Ovary (tissue), 9 donors: ENCODE measurements around the gene SLC16A4. TPM values are rescaled to one million over a fixed set of nuclear protein-coding genes. Genes with fewer than 3 reads are reported as not detected.

Experiments used
- DNase-seq, 5 donors: peaks; one replicate each; pipeline ENCODE4 v3.0.0-alpha.2; 2019 to 2020
- H3K27ac ChIP-seq, 2 donors: fragments of 200-600 bp; one replicate each; pipeline versions ENCODE4 v1.5.1 to v1.8.0; 2019 to 2022
- H3K27me3 ChIP-seq: fragments of 200-600 bp; one replicate; pipeline ENCODE4 v1.8.0; 2022
- H3K36me3 ChIP-seq: fragments of 200-600 bp; sonication (generic); one replicate; pipeline ENCODE4 v1.5.1; 2019
- H3K4me1 ChIP-seq: one replicate; pipeline ENCODE4 v1.8.1; 2013; ENCODE audit warnings: mild to moderate bottlenecking, moderate library complexity; ENCODE audit not compliant: insufficient read depth
- H3K4me3 ChIP-seq: fragments of 200-600 bp; sonication (generic); one replicate; pipeline ENCODE4 v1.5.1; 2017
- H3K9me3 ChIP-seq, 2 donors: fragments of 200-600 bp in 1 of 2; sonication (generic) in 1 of 2; one replicate each; pipeline versions ENCODE4 v1.5.1 to v1.8.1; 2013 to 2019; ENCODE audit warnings: mild to moderate bottlenecking in 1 of 2, moderate library complexity in 1 of 2
- CTCF ChIP-seq, 3 donors: fragments of 450-650 bp in 2 of 3; fragments of 200-600 bp in 1 of 3; IDR thresholded peaks; one replicate each; pipeline versions ENCODE4 v1.5.1 to v1.8.0; 2016 to 2022; ENCODE audit warnings: antibody characterized with exemption in 3 of 3, mild to moderate bottlenecking in 1 of 3
- EP300 ChIP-seq: sonication (generic); formaldehyde crosslinking; IDR thresholded peaks from one replicate; pipeline ENCODE4 v1.6.1; 2017; ENCODE audit warnings: antibody characterized with exemption
- POLR2A ChIP-seq: fragments of 450-650 bp; IDR thresholded peaks from one replicate; pipeline ENCODE4 v1.6.1; 2017; ENCODE audit warnings: antibody characterized with exemption, mild to moderate bottlenecking, moderate library complexity
- WGBS, 3 donors: extraction: QIAGEN DNeasy Blood & Tissue Kit in 1 of 3; methylation state at CpG; one replicate each; pipeline versions ENCODE4 v1.1.5 to v1.1.7; 2013 to 2017; 5-methylcytosine and 5-hydroxymethylcytosine counted together
- intact Hi-C, 4 donors: fragments of 100-400 bp; cut with DNase I; formaldehyde crosslinking; loops; one replicate each; pipeline versions ENCODE4 v1.11.0 to v1.15.1; 2022 to 2023
- polyA plus RNA-seq, 2 donors: library from polyadenylated mRNA; stranded (reverse); fragments of 200-250 nt in 1 of 2; fragments of 350-450 nt in 1 of 2; fragmentation: Illumina TruSeq in 1 of 2; extraction: RNeasy Lipid Tissue Mini Kit (QIAGEN cat#74804) in 1 of 2; gene quantifications; one replicate each; pipeline ENCODE4 v1.2.3, GENCODE V29; 2013 to 2014
- total RNA-seq, 7 donors: library from RNA; depleted of rRNA in 2 of 7; stranded (reverse); fragments of >200 nt in 2 of 7; fragmentation: NEBNext Ultra II Directional in 3 of 7; extraction: Animal tissue kit (Norgen Biotek cat#: 25700) in 3 of 7; gene quantifications; one replicate each; pipeline versions ENCODE4 v1.1.0 to v1.2.4, GENCODE V29; 2016 to 2023
- donor health status: DM: no; HTN: no; CAD: no; lungs with moderate emphysema.
- donor health status: DM: no; HTN: no; CAD: no.
- donor health status: Bipolar disorder and iron deficiency.
- donor health status: DM: yes; HTN: yes; CAD: no.
- donor health status: DM: no; HTN: no; CAD: no.
- donor health status: DM: yes; HTN: yes; CAD: no.

SLC16A4 gene
- total and polyA plus RNA-seq, 9 donors = 14.5 to 33.7 (median 23.9) TPM

DNA sequence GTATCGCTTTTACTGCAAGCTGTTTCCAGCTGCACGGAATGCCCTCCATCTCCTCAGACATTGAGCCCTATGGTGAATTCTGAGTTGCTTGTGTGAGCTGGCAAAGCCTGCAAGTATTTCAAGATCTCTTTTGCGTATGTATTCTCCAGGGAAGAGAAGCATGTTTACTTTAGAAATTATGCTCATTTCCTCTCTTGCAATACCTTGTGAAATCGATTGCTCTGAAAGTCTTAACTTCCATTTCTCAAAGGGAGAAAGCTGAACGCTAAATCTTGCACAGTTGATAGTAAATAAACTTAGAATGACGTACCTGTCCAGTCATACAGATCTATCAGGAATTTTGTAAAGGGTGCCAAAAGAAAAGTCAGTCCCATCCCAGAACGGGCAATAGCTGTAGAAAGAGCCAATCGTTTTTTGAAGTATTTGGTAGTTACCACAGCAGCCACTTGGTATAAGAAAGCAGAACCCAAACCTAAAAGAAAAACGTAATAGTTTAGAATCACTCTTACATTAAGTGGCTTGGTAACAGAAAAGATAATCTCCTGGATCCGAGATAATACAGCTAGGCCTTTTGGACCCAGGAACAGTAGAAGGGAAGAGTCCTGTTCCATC is 10.0 kb downstream of the SLC16A4 start:
- Histone ChIP-seq H3K27me3 (no peaks in the 10 kb centered on the region), H3K4me3 (no peak overlapping the region), H3K4me1 (peaks cover 4% of the 10 kb centered on the region), H3K36me3 (no peaks in the 10 kb centered on the region), H3K9me3 (no peaks in the 10 kb centered on the region), H3K27ac (no peak overlapping the region)
- no peak for DNase-seq
- TF ChIP-seq POLR2A (no peak), CTCF (IDR thresholded peaks at IDR 0.05) (no peak), EP300 (no peak)
- WGBS, 3 donors = 72 to 80% (median 76%) methylated on average over 10 of the region's 10 CpGs
- intact Hi-C loops = no loop called here

- no peak for DNase-seq
- Histone ChIP-seq H3K4me1 (no peaks in the 10 kb centered on the region), H3K27me3 (no peaks in the 10 kb centered on the region), H3K27ac (no peak overlapping the region), H3K9me3 (no peaks in the 10 kb centered on the region), H3K4me3 (no peak overlapping the region), H3K36me3 (no peaks in the 10 kb centered on the region)
- 74 to 96% (median 91%) methylated on average over 1 of the region's 1 CpG for WGBS, 3 donors
- intact Hi-C loops = no loop called here
- TF ChIP-seq CTCF (IDR thresholded peaks at IDR 0.05) = no peak
- TF ChIP-seq POLR2A = no peak
- TF ChIP-seq EP300 = no peak
Observed at GRCh38 chr1:110375490-110375889, 15.3 kb downstream of the SLC16A4 start.

DNA sequence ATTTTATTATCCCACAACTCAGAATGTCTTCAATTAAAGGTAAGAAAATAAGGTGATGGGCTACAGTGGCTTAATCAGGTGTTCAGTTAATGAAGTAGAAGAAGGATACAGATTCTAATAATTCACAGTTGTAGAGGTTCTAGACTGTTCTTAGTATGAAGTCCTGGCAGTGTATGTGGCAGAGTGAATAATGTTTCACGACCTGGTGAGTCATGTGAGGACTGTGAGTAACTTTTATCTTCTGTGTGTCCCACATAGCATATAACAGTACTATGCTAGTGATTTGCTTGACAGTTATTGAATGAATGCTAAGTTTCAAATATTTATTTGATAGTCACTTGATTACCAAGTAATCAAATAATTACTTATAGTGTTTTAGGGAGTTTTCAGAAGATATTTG is 20.0 kb downstream of the SLC16A4 start:
- no peaks in the 10 kb centered on the region for H3K27me3 ChIP-seq
- intact Hi-C loops = no loop called here
- no peak overlapping the region for H3K4me3 ChIP-seq
- H3K27ac ChIP-seq = no peak overlapping the region
- 20 to 38% (median 29%) methylated on average over 1 of the region's 1 CpG for WGBS, 3 donors
- H3K9me3 ChIP-seq = no peaks in the 10 kb centered on the region
- H3K36me3 ChIP-seq = no peaks in the 10 kb centered on the region
- no peak for DNase-seq
- no peak for TF ChIP-seq POLR2A
- TF ChIP-seq EP300 = no peak
- no peak for TF ChIP-seq CTCF (IDR thresholded peaks at IDR 0.05)
- no peaks in the 10 kb centered on the region for H3K4me1 ChIP-seq

DNA sequence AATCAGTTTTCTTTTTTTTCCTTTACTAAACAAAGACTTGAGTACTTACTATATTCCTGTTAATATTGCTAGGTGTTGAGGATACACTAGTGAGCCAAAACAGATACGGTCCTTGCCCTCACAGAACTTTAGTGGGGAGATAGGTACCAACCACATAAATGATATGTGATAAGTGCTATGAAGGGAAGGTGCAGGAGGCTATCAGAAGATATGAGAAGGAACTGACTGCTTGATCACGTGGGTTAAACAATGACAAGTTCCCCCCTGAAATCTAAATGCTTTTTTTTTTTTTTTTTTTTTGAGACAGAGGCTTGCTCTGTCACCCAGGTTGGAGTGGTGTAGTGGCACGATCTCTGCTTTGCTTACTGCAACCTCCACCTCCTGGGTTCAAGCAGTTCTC is 26.6 kb downstream of the SLC16A4 start:
- no peak overlapping the region for H3K27ac ChIP-seq
- H3K4me3 ChIP-seq = no peak overlapping the region
- TF ChIP-seq POLR2A = no peak
- TF ChIP-seq CTCF (IDR thresholded peaks at IDR 0.05) = no peak
- TF ChIP-seq EP300 = no peak
- H3K27me3 ChIP-seq = no peaks in the 10 kb centered on the region
- DNase-seq = no peak
- no peaks in the 10 kb centered on the region for H3K4me1 ChIP-seq
- intact Hi-C loops = no loop called here
- H3K36me3 ChIP-seq = no peaks in the 10 kb centered on the region
- WGBS, 3 donors = 90 to 96% (median 94%) methylated on average over 3 of the region's 3 CpGs
- no peaks in the 10 kb centered on the region for H3K9me3 ChIP-seq
